Gastrocnemius medialis (tissue), 4 donors: ENCODE results near the gene TBC1D25.

Source experiments
- CTCF ChIP-seq, 5 experiments: fragments of 450-650 bp in 3 of 5; fragments of 200-600 bp in 2 of 5; sonication (generic) in 2 of 5; IDR thresholded peaks in 4 of 5; conservative IDR thresholded peaks in 1 of 5; 1 replicate in 4 of 5; 2 replicates in 1 of 5; pipeline ENCODE4 v1.5.1; 2016 to 2019; ENCODE audit warnings: antibody characterized with exemption in 5 of 5, mild to moderate bottlenecking in 3 of 5, moderate library complexity in 3 of 5
- POLR2A ChIP-seq, 2 donors: fragments of 450-650 bp; IDR thresholded peaks; one replicate each; pipeline ENCODE4 v1.6.1; 2017; ENCODE audit warnings: antibody characterized with exemption in 2 of 2, mild to moderate bottlenecking in 2 of 2, moderate library complexity in 2 of 2

- TF ChIP-seq CTCF (IDR thresholded peaks at IDR 0.05 in 4 of 5, conservative IDR thresholded peaks at IDR 0.05 in 1 of 5) (no peak), POLR2A (IDR thresholded peaks at IDR 0.05) (no peak)
Observed at GRCh38 chrX:48493890-48494364, 45.6 kb upstream of the TBC1D25 start.
